Activated CD4-positive, alpha-beta memory T cell treated with anti-CD3 and anti-CD28 coated beads, Interleukin-2, amount 10 ng/mL, durations not matched to agents 7 days and 5 days (primary cell): ENCODE measurements around the gene KLRC3. TPM values are rescaled to one million over a fixed set of nuclear protein-coding genes. Genes with fewer than 3 reads are reported as not detected.
"Not testable (repeated sequence)": the region's sequence is repeated elsewhere in the genome, so short reads cannot be mapped to it uniquely, and the experiment has no call there.

Source experiments
- CTCF ChIA-PET: fragments of 350-600 bp; sonication (Branson Sonifier 250); formaldehyde crosslinking; loops from one replicate; lab custom pipeline; 2021; ENCODE audit warnings: antibody characterized with exemption, inconsistent platforms; lab: Charles Lee
- POLR2A ChIA-PET: fragments of 350-600 bp; sonication (Branson Sonifier 250); formaldehyde crosslinking; loops from one replicate; lab custom pipeline; 2021; ENCODE audit warnings: antibody characterized with exemption; lab: Charles Lee
- DNase-seq: peaks from one replicate; pipeline ENCODE4 v3.0.0-alpha.2; 2020
- H3K27ac Mint-ChIP-seq: one replicate; pipeline ENCODE4 v1.8.0; 2021; ENCODE audit warnings: mild to moderate bottlenecking, mixed read lengths
- H3K27me3 Mint-ChIP-seq: one replicate; pipeline ENCODE4 v1.8.0; 2021; ENCODE audit warnings: mixed read lengths
- H3K36me3 Mint-ChIP-seq: one replicate; pipeline ENCODE4 v1.8.0; 2021; ENCODE audit warnings: low read depth, mixed read lengths
- H3K4me1 Mint-ChIP-seq: one replicate; pipeline ENCODE4 v1.8.0; 2021; ENCODE audit warnings: mixed read lengths
- H3K4me3 Mint-ChIP-seq: one replicate; pipeline ENCODE4 v1.8.0; 2021; ENCODE audit warnings: mild to moderate bottlenecking, mixed read lengths
- H3K9me3 Mint-ChIP-seq: one replicate; pipeline ENCODE4 v1.8.0; 2021; ENCODE audit warnings: mixed read lengths
- total RNA-seq, 2 experiments: library from RNA; stranded (reverse); gene quantifications; one replicate each; pipeline ENCODE4 v1.2.3, GENCODE V29; 2021

Gene KLRC3
- total RNA-seq, 2 experiments from 2014 or later, result not detected

DNA sequence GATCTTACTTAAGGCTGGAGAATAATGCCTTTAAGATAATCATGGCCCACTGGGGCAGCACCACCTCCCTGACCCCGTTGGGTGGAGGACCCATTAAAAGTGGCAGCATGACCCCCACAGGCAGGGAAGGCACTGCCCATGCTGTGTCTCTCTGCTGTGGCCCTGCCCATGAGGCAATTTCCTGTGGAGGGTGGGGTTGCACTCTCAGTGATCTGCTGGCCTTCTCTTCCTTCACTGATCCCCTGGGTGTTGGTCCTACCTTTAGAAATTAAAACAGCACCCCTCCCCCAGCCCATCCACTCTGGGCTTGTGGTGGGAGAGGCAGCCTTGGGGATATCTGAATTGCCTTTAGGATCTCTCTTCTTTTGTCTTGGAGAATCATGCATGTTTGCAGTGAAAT lies 47.8 kb downstream of the KLRC3 start:
- Mint-ChIP-seq H3K27me3 (peaks cover 24% of the 10 kb centered on the region), H3K9me3 (peaks cover 5% of the 10 kb centered on the region), H3K36me3 (peaks cover 6% of the 10 kb centered on the region), H3K4me3 (no peak overlapping the region), H3K4me1 (peaks cover 7% of the 10 kb centered on the region), H3K27ac (no peak overlapping the region)
- POLR2A ChIA-PET, result no interaction called here
- no peak for DNase-seq
- CTCF ChIA-PET, result no interaction called here

DNA sequence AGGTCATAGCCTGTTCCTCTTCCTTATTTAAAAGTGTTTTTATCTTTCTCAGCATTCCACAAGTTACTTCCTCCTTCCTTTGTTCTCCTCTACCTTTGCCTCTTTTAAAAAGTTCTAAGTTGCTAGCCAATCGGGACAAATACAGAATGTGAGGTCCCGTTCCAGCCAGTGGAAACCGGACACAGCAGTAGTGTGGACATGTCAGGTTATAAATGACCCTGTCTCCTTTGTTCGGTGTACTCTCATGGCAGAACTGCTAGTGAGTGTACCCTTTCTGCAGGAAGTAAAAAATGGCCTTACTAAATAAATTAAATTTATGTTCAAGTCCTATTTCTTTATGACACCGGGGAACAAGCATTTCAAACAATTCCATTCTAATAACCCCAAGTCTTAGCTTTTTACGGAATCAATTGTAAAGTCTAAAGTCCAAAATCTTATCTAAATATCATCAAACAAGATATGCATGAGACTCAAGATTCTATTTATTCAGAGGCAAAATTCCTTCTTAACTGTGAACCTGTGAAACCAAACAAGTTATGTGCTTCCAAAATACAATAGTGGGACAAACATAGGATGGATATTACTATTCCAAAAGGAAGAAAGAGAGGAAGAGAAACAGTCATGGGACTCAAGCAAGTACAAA lies 48.4 kb downstream of the KLRC3 start:
- DNase-seq, POLR2A ChIA-PET, H3K27ac Mint-ChIP-seq, H3K36me3 Mint-ChIP-seq, H3K9me3 Mint-ChIP-seq, H3K4me3 Mint-ChIP-seq, CTCF ChIA-PET, H3K4me1 Mint-ChIP-seq: not testable (repeated sequence)
- peaks cover 26% of the 10 kb centered on the region for H3K27me3 Mint-ChIP-seq

DNA sequence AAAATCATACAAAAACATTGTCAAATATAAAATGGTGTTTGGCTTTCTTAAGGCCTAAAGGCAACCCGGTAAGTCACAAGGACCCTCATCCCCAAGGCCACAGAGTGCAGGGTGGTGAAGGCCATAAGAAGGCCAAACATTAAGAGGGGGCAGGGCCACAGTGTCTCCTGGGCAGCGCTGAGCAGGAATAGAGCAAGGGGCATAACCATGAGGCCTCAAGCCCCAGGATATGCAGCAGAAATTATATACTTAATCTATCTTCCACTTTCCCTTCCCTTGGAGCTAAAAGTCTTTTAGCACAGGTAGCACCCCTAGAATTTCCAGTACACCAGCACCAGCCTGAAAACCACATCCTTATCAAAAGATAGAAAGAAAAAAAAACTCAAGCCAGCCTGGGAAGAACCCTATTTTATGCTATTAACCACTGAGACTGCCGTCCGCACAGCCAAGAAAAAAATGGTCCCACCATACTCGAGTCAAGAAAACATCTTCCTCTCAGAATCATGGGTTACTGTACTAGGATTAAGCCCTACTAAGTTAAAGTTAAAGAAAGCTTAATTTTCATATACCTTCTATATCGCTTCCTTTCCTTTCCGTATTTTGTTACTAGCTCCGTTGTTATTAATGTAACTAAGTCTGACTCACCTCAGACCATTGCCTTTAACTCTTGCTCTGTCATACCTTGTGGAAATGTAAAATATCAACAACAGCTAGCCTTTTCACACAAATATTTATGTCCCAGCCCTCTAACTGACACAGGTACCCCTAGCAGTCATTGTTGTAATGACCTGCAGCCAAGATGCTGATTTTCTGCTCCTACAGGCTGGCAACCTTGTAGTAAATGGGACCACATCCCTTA lies 50.6 kb downstream of the KLRC3 start:
- H3K36me3 Mint-ChIP-seq, result peaks cover 6% of the 10 kb centered on the region
- peaks cover 25% of the 10 kb centered on the region for H3K27me3 Mint-ChIP-seq
- H3K4me1 Mint-ChIP-seq, result peaks cover 7% of the 10 kb centered on the region
- ChIA-PET POLR2A (no interaction called here), CTCF (no interaction called here)
- no peak for DNase-seq
- no peak overlapping the region for H3K27ac Mint-ChIP-seq
- H3K4me3 Mint-ChIP-seq, result no peak overlapping the region
- peaks cover 5% of the 10 kb centered on the region for H3K9me3 Mint-ChIP-seq

DNA sequence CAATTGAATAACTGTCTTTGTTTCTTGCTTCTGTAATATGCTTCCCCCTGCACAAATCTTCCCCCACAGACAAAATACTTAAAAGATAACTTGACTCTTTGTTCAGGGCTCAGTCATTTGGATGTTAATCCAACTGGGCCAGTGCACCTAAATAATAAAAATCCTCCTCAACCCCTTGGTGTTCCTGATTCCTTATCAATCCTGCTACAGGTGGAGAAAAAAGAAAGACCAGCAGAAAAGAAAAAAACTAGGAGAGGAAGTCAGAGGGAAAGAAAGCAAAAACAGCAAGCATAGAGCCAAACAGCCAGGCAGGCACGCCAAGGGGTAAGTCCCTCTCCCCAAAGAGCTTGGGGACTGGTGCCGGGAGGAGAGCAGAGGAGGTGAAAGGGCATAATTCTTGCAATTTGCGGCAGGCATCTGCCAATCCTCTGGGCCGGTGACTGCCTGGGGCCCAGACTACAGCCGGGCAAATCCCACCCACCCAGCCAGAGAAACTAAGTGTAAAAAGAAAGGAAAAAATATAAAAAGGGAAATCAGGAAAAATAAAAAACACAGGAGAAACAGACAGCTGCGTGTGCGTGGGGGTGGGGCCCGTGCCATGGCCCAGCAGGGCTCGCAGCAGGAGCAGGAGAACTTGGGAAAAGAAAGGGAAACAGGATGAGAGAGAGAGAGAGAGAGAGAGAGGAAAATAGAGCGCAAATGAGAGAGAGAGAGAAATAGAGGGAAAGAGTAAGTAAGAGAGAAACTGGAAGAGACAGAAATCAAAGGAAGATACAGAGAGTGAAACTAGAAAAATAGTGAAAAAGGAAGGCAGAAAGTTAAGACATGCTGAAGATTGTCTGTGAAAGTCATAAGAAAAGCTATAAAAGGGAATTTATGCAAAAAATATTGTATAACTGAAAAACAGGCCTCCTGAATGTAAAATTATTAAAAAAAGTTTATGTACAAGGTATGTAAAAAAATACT lies 51.9 kb downstream of the KLRC3 start:
- Mint-ChIP-seq H3K4me3 (no peak overlapping the region), H3K27ac (no peak overlapping the region), H3K4me1 (peaks cover 7% of the 10 kb centered on the region), H3K36me3 (peaks cover 6% of the 10 kb centered on the region), H3K9me3 (peaks cover 5% of the 10 kb centered on the region), H3K27me3 (peaks cover 23% of the 10 kb centered on the region)
- ChIA-PET POLR2A (no interaction called here), CTCF (no interaction called here)
- no peak for DNase-seq

DNA sequence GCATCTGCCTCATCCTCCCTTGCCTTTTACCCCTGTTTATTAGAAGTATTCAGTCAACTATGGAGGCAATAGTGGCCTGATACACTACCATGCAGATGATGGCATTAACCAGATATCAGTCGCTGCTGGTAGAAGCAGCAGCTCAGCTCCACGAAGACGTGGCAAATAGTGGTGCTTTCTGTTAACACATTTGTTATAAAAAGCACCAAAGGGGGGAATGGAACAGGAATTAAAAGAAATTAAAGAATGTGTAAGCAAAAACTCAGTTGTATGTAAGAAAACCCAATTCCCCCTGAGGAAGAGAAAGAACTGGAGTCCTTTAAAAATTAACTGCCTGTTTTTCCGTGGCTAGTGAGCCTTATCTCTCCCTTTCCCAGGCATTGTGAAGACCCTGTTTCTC lies 52.7 kb downstream of the KLRC3 start:
- H3K27ac Mint-ChIP-seq, H3K4me1 Mint-ChIP-seq, H3K36me3 Mint-ChIP-seq, H3K9me3 Mint-ChIP-seq, DNase-seq, H3K4me3 Mint-ChIP-seq, POLR2A ChIA-PET: not testable (repeated sequence)
- H3K27me3 Mint-ChIP-seq, result peaks cover 22% of the 10 kb centered on the region
- CTCF ChIA-PET, result interaction anchor here (1.8 kb wide), 1 partner anchor 132 kb away, joined by 5 read pairs; no protein-coding TSS in a partner anchor

DNA sequence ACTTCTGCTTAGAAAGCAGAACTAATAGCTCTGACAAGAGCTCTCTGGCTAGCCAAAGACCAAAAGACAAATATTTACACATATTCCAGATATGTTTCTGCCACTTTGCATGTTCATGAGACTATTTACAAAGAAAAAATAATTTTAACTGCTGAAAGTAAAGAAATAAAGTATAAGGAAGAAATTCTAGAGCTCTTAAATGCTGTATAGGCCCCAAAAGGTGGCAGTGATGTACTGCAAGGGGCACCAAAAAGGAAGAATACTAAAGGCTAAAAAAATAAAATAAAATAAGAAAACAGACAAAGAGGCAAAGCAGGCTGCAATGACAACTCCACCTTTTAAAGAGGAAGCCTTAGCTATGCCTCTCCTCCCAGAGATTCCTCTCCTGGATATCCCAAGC lies 53.5 kb downstream of the KLRC3 start:
- CTCF ChIA-PET, result interaction anchor here (1.8 kb wide), 1 partner anchor 131 kb away, joined by 5 read pairs; no protein-coding TSS in a partner anchor
- H3K4me1 Mint-ChIP-seq, result no peaks in the 10 kb centered on the region
- POLR2A ChIA-PET, result no interaction called here
- H3K9me3 Mint-ChIP-seq, result peaks cover 5% of the 10 kb centered on the region
- H3K4me3 Mint-ChIP-seq, result no peak overlapping the region
- peaks cover 28% of the 10 kb centered on the region for H3K27me3 Mint-ChIP-seq
- DNase-seq, result no peak
- H3K36me3 Mint-ChIP-seq, result peaks cover 6% of the 10 kb centered on the region
- no peak overlapping the region for H3K27ac Mint-ChIP-seq

DNA sequence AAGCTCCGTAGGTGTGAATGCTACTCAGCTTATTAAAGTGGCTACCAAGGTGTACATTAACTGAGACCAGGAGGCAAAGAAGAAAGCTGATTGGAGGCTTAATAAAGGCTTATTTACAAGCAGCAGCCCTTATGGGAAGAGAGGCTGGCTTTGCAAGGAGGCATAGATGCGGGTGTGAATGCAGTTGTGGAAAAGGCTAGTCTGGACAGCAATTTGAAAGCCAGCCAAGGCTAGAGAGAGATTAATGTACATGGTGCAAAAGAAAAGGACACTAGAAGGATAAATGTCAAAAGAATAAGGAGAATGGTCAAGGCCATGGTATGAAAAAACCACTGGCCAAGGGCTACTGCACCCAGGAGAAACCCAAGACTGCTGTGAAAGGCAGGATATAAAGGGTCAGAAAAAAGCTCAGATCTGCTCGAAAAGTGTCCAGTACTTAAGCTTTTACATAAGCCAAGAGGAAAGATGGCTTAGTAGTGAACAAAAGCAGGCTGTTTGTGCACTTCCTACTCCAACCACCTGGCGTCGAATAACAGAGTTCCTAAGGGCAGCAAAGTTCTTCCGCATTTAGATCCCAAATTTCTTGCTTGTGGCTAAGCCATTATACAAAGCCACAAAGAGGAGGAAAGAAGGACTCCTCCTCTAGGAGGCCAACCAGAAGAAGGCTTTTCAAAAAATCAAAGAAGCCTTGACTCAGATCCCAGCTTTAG lies 54.5 kb downstream of the KLRC3 start:
- Mint-ChIP-seq H3K9me3 (peaks cover 5% of the 10 kb centered on the region), H3K27ac (no peak overlapping the region), H3K4me1 (no peaks in the 10 kb centered on the region), H3K27me3 (peaks cover 34% of the 10 kb centered on the region), H3K4me3 (no peak overlapping the region), H3K36me3 (peaks cover 6% of the 10 kb centered on the region)
- CTCF ChIA-PET, result interaction anchor here (0.7 to 1.8 kb wide), 3 partner anchors 130 to 213 kb away, joined by 3 to 5 read pairs (median 3); no protein-coding TSS in a partner anchor
- POLR2A ChIA-PET, result interaction anchor here (0.9 kb wide), 1 partner anchor 608 kb away, joined by 3 read pairs; no protein-coding TSS in a partner anchor
- no peak for DNase-seq

DNA sequence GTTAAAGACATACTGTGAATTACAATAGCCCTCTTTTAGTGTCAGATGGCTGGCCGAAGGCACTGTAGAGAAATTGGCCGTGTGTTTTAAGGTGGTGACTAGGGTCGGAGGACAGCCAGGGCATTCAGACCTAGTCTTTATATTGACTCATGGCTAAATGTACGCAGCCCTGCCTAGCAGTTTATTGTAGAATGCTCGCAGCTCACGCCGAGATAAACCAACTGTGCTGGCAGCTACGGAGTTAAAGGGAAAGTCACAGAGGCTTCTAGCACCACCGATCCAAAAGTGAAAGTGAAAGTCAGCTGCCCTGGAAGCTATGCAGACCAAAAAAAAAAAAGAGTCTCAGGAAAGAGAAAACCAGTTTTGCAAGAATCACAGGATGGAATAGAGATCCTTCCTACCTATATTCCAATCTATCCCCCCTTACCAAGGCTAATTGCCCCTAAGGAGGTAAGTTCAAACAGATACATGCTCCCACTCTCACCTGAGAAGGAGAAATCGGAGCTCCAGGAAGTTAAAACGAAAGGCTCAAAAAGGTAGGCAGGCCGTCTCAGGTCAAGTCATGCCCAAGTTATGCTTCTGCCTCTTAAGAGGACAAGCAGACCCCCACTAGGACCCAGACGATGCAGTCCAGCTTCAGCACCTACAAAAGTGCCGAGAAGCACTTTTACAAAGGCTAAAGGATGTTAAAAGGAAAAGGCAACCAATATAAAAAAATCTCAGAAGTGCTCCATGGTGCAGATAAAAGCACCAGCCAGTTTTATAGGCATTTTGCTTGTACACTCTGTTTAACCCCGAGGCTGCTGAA lies 55.4 kb downstream of the KLRC3 start:
- Mint-ChIP-seq H3K36me3 (peaks cover 6% of the 10 kb centered on the region), H3K4me1 (no peaks in the 10 kb centered on the region), H3K9me3 (peaks cover 5% of the 10 kb centered on the region), H3K27me3 (peaks cover 40% of the 10 kb centered on the region), H3K27ac (no peak overlapping the region), H3K4me3 (no peak overlapping the region)
- CTCF ChIA-PET, result interaction anchor here (0.7 kb wide), 1 partner anchor 213 kb away, joined by 3 read pairs; no protein-coding TSS in a partner anchor
- POLR2A ChIA-PET, result interaction anchor here (0.9 kb wide), 1 partner anchor 607 kb away, joined by 3 read pairs; no protein-coding TSS in a partner anchor
- peak; percentile 61 for DNase-seq

DNA sequence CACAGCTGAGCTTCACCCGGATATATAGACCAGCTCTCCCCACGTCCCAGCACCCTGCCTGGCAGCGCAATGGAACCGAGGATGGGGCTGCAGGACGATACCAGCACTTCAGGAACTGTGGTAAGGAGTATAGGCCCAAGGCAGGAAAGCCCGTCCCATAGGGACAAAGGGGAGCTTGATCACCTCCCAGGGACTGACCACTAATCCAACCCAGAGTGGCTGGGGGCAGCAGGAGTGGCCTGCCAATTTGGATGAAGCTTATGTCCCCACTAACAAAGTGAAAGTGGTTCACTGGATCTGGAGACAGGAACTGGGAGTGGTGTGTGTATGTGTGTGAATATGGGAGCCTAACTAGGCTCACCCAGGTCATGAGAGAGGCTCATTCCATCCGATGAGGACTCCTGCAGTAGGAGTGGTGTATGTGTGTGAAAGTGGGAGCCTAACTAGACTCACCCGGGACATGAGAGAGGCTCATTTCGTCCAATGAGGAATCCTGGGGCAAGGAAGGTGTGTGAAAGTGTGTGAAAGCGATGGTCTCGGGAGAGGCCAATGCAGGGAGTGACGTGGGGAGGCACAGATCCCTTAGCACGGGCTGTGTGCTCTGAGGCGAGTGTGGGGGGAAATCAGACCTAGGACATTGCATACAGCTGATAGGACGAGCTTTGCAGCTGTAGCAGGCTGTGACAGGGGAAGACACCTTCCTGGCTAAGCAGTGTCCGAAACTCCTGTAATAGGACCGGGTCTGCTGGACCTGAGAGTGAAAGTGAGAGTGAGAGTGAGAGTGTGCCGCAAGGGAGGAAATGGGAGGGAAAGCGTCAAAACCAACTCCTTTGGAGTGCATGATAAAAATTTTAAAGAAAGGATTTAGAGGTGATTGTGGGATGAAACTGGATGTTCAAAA lies 56.2 kb downstream of the KLRC3 start:
- no peaks in the 10 kb centered on the region for H3K4me1 Mint-ChIP-seq
- H3K36me3 Mint-ChIP-seq, result peaks cover 6% of the 10 kb centered on the region
- H3K9me3 Mint-ChIP-seq, result peaks cover 5% of the 10 kb centered on the region
- peaks cover 42% of the 10 kb centered on the region for H3K27me3 Mint-ChIP-seq
- no peak overlapping the region for H3K27ac Mint-ChIP-seq
- POLR2A ChIA-PET, result no interaction called here
- H3K4me3 Mint-ChIP-seq, result no peak overlapping the region
- DNase-seq, result peak; percentile 21
- CTCF ChIA-PET, result no interaction called here

DNA sequence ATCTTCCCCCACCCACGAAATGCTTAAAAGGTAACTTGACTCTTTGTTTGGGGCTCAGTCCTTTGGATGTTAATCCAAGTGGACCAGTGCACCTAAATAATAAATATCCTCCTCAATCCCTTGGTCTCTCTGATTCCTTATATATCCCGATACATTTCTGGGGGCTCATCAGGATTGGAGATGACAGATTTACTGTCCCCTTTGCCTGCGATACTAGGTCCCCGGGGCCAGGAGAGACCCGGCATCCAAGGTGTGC lies 56.8 kb downstream of the KLRC3 start:
- peaks cover 6% of the 10 kb centered on the region for H3K36me3 Mint-ChIP-seq

More for the DNA sequence above, 56.8 kb downstream of the KLRC3 start:
- no peak for DNase-seq
- CTCF ChIA-PET, result no interaction called here
- H3K4me1 Mint-ChIP-seq, result no peaks in the 10 kb centered on the region
- peaks cover 5% of the 10 kb centered on the region for H3K9me3 Mint-ChIP-seq
- H3K27ac Mint-ChIP-seq, result no peak overlapping the region
- H3K4me3 Mint-ChIP-seq, result no peak overlapping the region
- POLR2A ChIA-PET, result no interaction called here
- H3K27me3 Mint-ChIP-seq, result peaks cover 39% of the 10 kb centered on the region
